ENCODE measurements around the gene FBXW7. TPM values are rescaled to one million over a fixed set of nuclear protein-coding genes. Genes with fewer than 3 reads are reported as not detected.

FBXW7 gene
- total and polyA plus RNA-seq, 2 of the 8 experiments (the other 6 are each of a cell fraction or from before 2014, with no cell fraction given): 6.0 to 26.7 TPM

DNA sequence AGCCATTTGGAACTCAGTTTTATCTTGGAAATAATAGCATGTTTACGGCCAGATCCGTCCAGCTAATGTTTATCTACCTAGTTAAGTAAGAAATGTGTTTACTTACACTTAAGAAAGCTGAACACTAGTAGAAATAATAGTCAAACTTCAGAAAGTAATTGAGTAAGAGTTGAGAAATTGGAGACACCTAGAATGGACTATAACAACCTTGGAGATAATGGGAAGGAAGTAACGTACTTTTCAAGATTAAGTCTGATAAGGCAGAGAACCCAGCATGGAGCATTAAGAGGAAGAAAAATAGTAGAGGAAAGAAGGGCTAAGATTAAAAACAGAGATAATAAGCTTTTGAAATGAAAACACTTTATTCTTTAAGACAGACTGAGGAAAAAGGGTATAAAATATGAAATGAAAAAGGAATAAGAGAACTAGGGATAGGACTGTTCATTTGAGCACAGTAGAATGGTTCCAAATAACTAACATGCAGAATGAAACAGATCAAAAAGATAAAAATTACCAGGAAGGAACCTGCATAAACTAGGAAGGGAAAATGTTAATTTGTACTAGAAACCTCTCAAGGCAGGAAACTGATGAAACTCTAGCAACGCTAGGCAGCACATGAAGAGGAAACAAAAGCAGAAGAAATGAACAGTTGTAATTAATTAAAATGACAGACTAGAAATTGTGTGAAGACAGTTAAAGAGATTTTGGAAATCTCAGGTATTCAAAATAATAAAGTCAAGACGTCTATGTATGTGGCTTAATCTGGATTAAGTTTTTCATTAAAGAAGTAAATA, 71.7 kb downstream of the FBXW7 start (continued):
- TF ChIP-seq CEBPB (IDR thresholded peaks at IDR 0.05; ENCODE audit: low read depth, low read length): no peak
- TF ChIP-seq E2F6 (IDR thresholded peaks at IDR 0.05): no peak
- no peak for TF ChIP-seq POLR2AphosphoS5 (IDR thresholded peaks at IDR 0.05; ENCODE audit: low read depth, low read length)
- no peak for TF ChIP-seq BACH1 (IDR thresholded peaks at IDR 0.05; ENCODE audit: low read length)
- no peak for TF ChIP-seq NRF1 (IDR thresholded peaks at IDR 0.05; ENCODE audit: low read depth, low read length)
- no peak for TF ChIP-seq MAX (IDR thresholded peaks at IDR 0.05)
- TF ChIP-seq RAD21 (IDR thresholded peaks at IDR 0.05 in 1 of 2, conservative IDR thresholded peaks at IDR 0.05 in 1 of 2; ENCODE audit: low read depth in 2 of 2, low read length in 2 of 2): no peak
